B cell (primary cell): ENCODE measurements around the gene SFXN3. TPM values are rescaled to one million over a fixed set of nuclear protein-coding genes. Genes with fewer than 3 reads are reported as not detected.

ENCODE experiments used
- ATAC-seq: fragments of 200-7000 bp; cut with Tn5 transposase; one replicate; pipeline ENCODE4 v1.10.0; 2021; ENCODE audit warnings: low read depth, mild to moderate bottlenecking, moderate number of reproducible peaks, moderate library complexity
- CTCF ChIA-PET: fragments of 350-600 bp; sonication (Branson Sonifier 250); formaldehyde crosslinking; loops from one replicate; lab custom pipeline; 2021; ENCODE audit warnings: antibody characterized with exemption, inconsistent platforms; lab: Charles Lee
- POLR2A ChIA-PET: fragments of 350-600 bp; sonication (Branson Sonifier 250); formaldehyde crosslinking; loops from one replicate; lab custom pipeline; 2021; ENCODE audit warnings: antibody characterized with exemption; lab: Charles Lee
- DNase-seq: peaks from one replicate; pipeline ENCODE4 v3.0.0; 2013
- H2AFZ ChIP-seq: 2 replicates; pipeline ENCODE4 v1.6.1; 2012; ENCODE audit warnings: mild to moderate bottlenecking, low read depth, low read length; ENCODE audit not compliant: insufficient read depth, poor library complexity, severe bottlenecking
- H3K27ac ChIP-seq, 2 donors: 1 replicate in 1 of 2; 2 replicates in 1 of 2; pipeline ENCODE4 v1.5.1; 2012 to 2013; ENCODE audit warnings: low read length in 2 of 2, mild to moderate bottlenecking in 2 of 2, moderate library complexity in 1 of 2
- H3K27me3 ChIP-seq, 4 experiments: fragments of 200-600 bp in 1 of 4; sonication (generic) in 1 of 4; replicated peaks in 1 of 4; 1 replicate in 2 of 4; 2 replicates in 2 of 4; pipeline versions ENCODE4 v1.6.1 to v1.7.0; 2013 to 2016; ENCODE audit warnings: low read length in 3 of 4, mild to moderate bottlenecking in 2 of 4, mixed read lengths in 1 of 4, moderate library complexity in 1 of 4; ENCODE audit not compliant: insufficient read depth in 4 of 4, control insufficient read depth in 3 of 4; ENCODE audit errors: control extremely low read depth in 1 of 4
- H3K36me3 ChIP-seq, 2 experiments: replicated peaks in 1 of 2; 1 replicate in 1 of 2; 2 replicates in 1 of 2; pipeline versions ENCODE4 v1.6.1 to v1.7.1; 2013; ENCODE audit warnings: low read length in 1 of 2; ENCODE audit not compliant: insufficient read depth in 2 of 2, control insufficient read depth in 1 of 2; ENCODE audit errors: control extremely low read depth in 1 of 2, extremely low read depth in 1 of 2
- H3K4me1 ChIP-seq, 2 donors: fragments of 200-600 bp in 1 of 2; sonication (generic) in 1 of 2; 1 replicate in 1 of 2; 2 replicates in 1 of 2; pipeline versions ENCODE4 v1.5.1 to v1.6.1; 2013 to 2017; ENCODE audit warnings: low read length in 2 of 2; ENCODE audit not compliant: control insufficient read depth in 2 of 2, insufficient read depth in 2 of 2
- H3K4me2 ChIP-seq: replicated peaks from 2 replicates; pipeline ENCODE3; 2012; ENCODE audit warnings: mild to moderate bottlenecking, low read depth, low read length; ENCODE audit not compliant: poor library complexity, severe bottlenecking
- H3K4me3 ChIP-seq, 5 experiments: fragments of 200-600 bp in 1 of 5; sonication (generic) in 1 of 5; 1 replicate in 3 of 5; 2 replicates in 2 of 5; pipeline versions ENCODE4 v1.5.1 to v1.7.0; 2011 to 2016; ENCODE audit warnings: low read length in 4 of 5, mild to moderate bottlenecking in 4 of 5, low read depth in 2 of 5, control low read depth in 1 of 5, moderate library complexity in 1 of 5; ENCODE audit not compliant: insufficient read depth in 1 of 5; ENCODE audit errors: control extremely low read depth in 1 of 5, extremely low read depth in 1 of 5
- H3K79me2 ChIP-seq: fragments of 200-600 bp; sonication (generic); one replicate; pipeline ENCODE4 v1.6.0; 2016; ENCODE audit warnings: low read length; ENCODE audit not compliant: control insufficient read depth, insufficient read depth
- H3K9ac ChIP-seq: fragments of 200-600 bp; sonication (generic); 2 replicates; pipeline ENCODE4 v1.6.1; 2017; ENCODE audit warnings: mild to moderate bottlenecking, low read length, moderate library complexity
- H3K9me3 ChIP-seq, 3 donors: one replicate each; pipeline versions ENCODE4 v1.6.1 to v1.7.1; 2013; ENCODE audit warnings: low read length in 2 of 3; ENCODE audit not compliant: control insufficient read depth in 2 of 3, insufficient read depth in 1 of 3; ENCODE audit errors: control extremely low read depth in 1 of 3
- H4K20me1 ChIP-seq: 2 replicates; pipeline ENCODE4 v1.6.0; 2012; ENCODE audit warnings: mild to moderate bottlenecking, low read length; ENCODE audit not compliant: insufficient read depth, control insufficient read depth, poor library complexity, severe bottlenecking
- H3K27ac Mint-ChIP-seq: one replicate; pipeline ENCODE4 v1.8.0; 2021; ENCODE audit warnings: mixed read lengths
- H3K27me3 Mint-ChIP-seq: one replicate; pipeline ENCODE4 v1.8.0; 2021; ENCODE audit warnings: mixed read lengths
- H3K4me1 Mint-ChIP-seq: one replicate; pipeline ENCODE4 v1.8.0; 2021; ENCODE audit warnings: mixed read lengths
- H3K4me3 Mint-ChIP-seq: one replicate; pipeline ENCODE4 v1.8.0; 2021; ENCODE audit warnings: mixed read lengths
- H3K9me3 Mint-ChIP-seq: one replicate; pipeline ENCODE4 v1.8.0; 2022; ENCODE audit warnings: mixed read lengths; ENCODE audit not compliant: insufficient read depth
- EZH2 ChIP-seq: IDR thresholded peaks from 2 replicates; pipeline ENCODE4 v1.6.1; 2012; ENCODE audit warnings: borderline replicate concordance, low read depth, mild to moderate bottlenecking, moderate library complexity, low read length; ENCODE audit not compliant: insufficient read depth, poor library complexity, severe bottlenecking
- WGBS: methylation state at CpG from one replicate; pipeline ENCODE4 v1.1.5; 2013; ENCODE audit warnings: missing lambda C conversion rate; ENCODE audit not compliant: insufficient coverage; 5-methylcytosine and 5-hydroxymethylcytosine counted together
- intact Hi-C: fragments of 100-400 bp; cut with micrococcal nuclease; formaldehyde crosslinking; loops from one replicate; pipeline ENCODE4 v1.10.0; 2022
- polyA plus RNA-seq: library from polyadenylated mRNA; depleted of rRNA; stranded (reverse); fragments of >200 nt; gene quantifications from 2 replicates; pipeline ENCODE4 v1.2.3, GENCODE V29; 2012
- total RNA-seq, 2 donors: library from RNA; stranded (reverse); fragments of 120-200 nt in 1 of 2; gene quantifications; 1 replicate in 1 of 2; 2 replicates in 1 of 2; pipeline versions ENCODE4 v1.2.3 to v1.2.4, GENCODE V29; 2013 to 2022
- TF ChIP-seq, protein P1 (sequence below): fragments of 200-600 bp; IDR thresholded peaks from one replicate; pipeline ENCODE4 v1.8.0; 2022; ENCODE audit warnings: antibody characterized with exemption, mild to moderate bottlenecking

SFXN3 gene
- total and polyA plus RNA-seq, 2 donors (not counting 1 experiment from before 2014, with no cell fraction given) = 44.2 to 51.7 TPM

DNA sequence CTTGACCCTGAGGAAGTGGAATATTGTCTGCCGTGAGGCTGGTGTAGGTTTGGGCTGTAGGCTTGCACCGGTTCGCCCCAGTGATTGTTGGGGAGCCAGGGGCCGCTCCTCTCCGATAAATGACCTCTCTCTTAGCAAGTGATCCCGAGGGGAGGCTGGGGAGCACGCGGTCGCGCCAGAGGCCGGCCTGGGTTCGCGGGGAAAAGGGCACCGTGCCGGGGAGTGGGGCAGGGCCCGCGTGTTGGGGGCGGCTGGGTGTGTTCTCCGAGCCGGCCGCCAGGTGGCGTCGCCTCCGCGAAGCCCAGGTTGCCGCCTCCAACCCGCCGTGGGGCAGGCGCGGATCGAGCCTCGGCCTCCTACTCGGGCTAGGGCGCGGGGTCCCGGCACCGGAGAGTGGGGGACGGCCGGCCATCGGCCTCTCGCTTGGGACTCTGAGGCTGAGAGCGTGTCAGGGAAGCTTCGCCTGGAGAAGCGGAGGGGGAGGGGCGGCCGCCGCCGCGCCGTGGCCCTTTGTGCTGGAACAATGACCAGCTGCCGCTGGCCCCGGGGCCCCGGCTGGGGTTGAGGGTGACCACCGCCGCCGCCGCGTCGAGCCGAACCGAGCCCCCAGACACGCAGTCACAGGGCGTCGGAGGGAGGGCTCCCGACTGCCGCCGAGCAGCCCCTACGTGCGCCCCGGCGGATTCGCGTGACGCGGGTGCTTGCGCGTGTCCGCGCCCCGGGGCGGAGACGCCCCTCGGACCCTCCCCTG lies 31.9 kb upstream of the SFXN3 start:
- Histone ChIP-seq H3K9me3 (no peaks in the 10 kb centered on the region), H3K4me3 (peak overlapping the region; percentile 37 to 89 (median 86)), H3K9ac (peak overlapping the region; percentile 81), H3K4me2 (peak overlapping the region; percentile 95), H4K20me1 (peaks cover 25% of the 10 kb centered on the region), H3K27me3 (peaks cover 0 to 2% (median 0%) of the 10 kb centered on the region in 4 experiments), H3K4me1 (peaks cover 22 to 34% of the 10 kb centered on the region in 2 donors), H3K27ac (peak overlapping the region; percentile 84 to 87), H3K36me3 (peaks cover 0 to 9% of the 10 kb centered on the region in 2 experiments), H2AFZ (peak overlapping the region; percentile 81), H3K79me2 (no peaks in the 10 kb centered on the region)
- under 1% methylated on average over 83 of the region's 83 CpGs for WGBS
- DNase-seq = peak; percentile 88
- TF ChIP-seq EZH2 = no peak
- TF ChIP-seq, protein P1, sequence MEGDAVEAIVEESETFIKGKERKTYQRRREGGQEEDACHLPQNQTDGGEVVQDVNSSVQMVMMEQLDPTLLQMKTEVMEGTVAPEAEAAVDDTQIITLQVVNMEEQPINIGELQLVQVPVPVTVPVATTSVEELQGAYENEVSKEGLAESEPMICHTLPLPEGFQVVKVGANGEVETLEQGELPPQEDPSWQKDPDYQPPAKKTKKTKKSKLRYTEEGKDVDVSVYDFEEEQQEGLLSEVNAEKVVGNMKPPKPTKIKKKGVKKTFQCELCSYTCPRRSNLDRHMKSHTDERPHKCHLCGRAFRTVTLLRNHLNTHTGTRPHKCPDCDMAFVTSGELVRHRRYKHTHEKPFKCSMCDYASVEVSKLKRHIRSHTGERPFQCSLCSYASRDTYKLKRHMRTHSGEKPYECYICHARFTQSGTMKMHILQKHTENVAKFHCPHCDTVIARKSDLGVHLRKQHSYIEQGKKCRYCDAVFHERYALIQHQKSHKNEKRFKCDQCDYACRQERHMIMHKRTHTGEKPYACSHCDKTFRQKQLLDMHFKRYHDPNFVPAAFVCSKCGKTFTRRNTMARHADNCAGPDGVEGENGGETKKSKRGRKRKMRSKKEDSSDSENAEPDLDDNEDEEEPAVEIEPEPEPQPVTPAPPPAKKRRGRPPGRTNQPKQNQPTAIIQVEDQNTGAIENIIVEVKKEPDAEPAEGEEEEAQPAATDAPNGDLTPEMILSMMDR = peak; percentile 88
- POLR2A ChIA-PET = interaction anchor here (1.1 to 2.4 kb wide), 2 partner anchors 19 to 86 kb away, joined by 3 to 9 read pairs; partner anchors contain the start of gene SLF2
- ATAC-seq = peak; percentile 59
- intact Hi-C loops = loop anchor here (1.0 to 5.0 kb wide), 4 partner anchors 14 to 1377 kb away; partner anchors contain the start of genes PDZD7, SFXN3 and SLC25A28
- peaks cover 29% of the 10 kb centered on the region for H3K4me1 Mint-ChIP-seq
- H3K4me3 Mint-ChIP-seq = peak overlapping the region; percentile 95
- peak overlapping the region; percentile 96 for H3K27ac Mint-ChIP-seq
- no peaks in the 10 kb centered on the region for H3K27me3 Mint-ChIP-seq
- no peaks in the 10 kb centered on the region for H3K9me3 Mint-ChIP-seq
- CTCF ChIA-PET = interaction anchor here (0.7 to 8.4 kb wide), 11 partner anchors 9 to 44 kb away, joined by 3 to 70 read pairs (median 7); partner anchors contain the start of genes MRPL43, SEMA4G and TWNK
